ENCODE results near the gene CD28. TPM values are rescaled to one million over a fixed set of nuclear protein-coding genes. Genes with fewer than 3 reads are reported as not detected.

CD28 gene
- total and polyA plus RNA-seq, 2 donors (not counting 1 experiment from before 2014, with no cell fraction given): 0.03 TPM; not detected in 1

GRCh38 chr2:203719456-203720410 lies 13.3 kb downstream of the CD28 start:
- Histone ChIP-seq H3K27ac (ENCODE audit: insufficient read depth, low read length) (no peak overlapping the region), H3K4me1 (ENCODE audit: control insufficient read depth, extremely low read depth, insufficient read depth, low read length) (no peaks in the 10 kb centered on the region), H3K79me2 (ENCODE audit: control insufficient read depth, insufficient read depth, low read length) (no peaks in the 10 kb centered on the region), H3K27me3 (ENCODE audit: control insufficient read depth, insufficient read depth, low read length) (no peaks in the 10 kb centered on the region), H3K9me3 (ENCODE audit: control insufficient read depth, insufficient read depth, low read depth, low read length) (no peaks in the 10 kb centered on the region), H3K36me3 (ENCODE audit: control insufficient read depth, insufficient read depth, low read length) (no peaks in the 10 kb centered on the region), H3K4me2 (ENCODE audit: extremely low read depth, insufficient read depth, low read length) (no peak overlapping the region), H3K4me3 (replicated peaks in 1 of 4; ENCODE audit: control extremely low read depth in 1 of 4, insufficient read depth in 1 of 4, low read depth in 3 of 4, low read length in 4 of 4) (no peak overlapping the region), H2AFZ (ENCODE audit: low read length) (no peak overlapping the region), H4K20me1 (ENCODE audit: control insufficient read depth, extremely low read depth, insufficient read depth, low read length) (no peaks in the 10 kb centered on the region), H3K9ac (ENCODE audit: insufficient read depth, low read length) (no peak overlapping the region)
- no peak for TF ChIP-seq EZH2 (IDR thresholded peaks at IDR 0.05; ENCODE audit: low read length, missing control alignments)
- no peak for TF ChIP-seq CTCF (conservative IDR thresholded peaks at IDR 0.05 in 1 of 2, IDR thresholded peaks at IDR 0.05 in 1 of 2; ENCODE audit: low read depth in 1 of 2, low read length in 2 of 2)
- DNase-seq (ENCODE audit: low read depth in 2 of 2): no peak

- no peak overlapping the region for H3K9ac ChIP-seq (ENCODE audit: insufficient read depth, low read length)
- H4K20me1 ChIP-seq (ENCODE audit: control insufficient read depth, extremely low read depth, insufficient read depth, low read length): no peaks in the 10 kb centered on the region
- no peaks in the 10 kb centered on the region for H3K79me2 ChIP-seq (ENCODE audit: control insufficient read depth, insufficient read depth, low read length)
- DNase-seq (ENCODE audit: low read depth in 2 of 2): no peak
- no peaks in the 10 kb centered on the region for H3K9me3 ChIP-seq (ENCODE audit: control insufficient read depth, insufficient read depth, low read depth, low read length)
- H3K27ac ChIP-seq (ENCODE audit: insufficient read depth, low read length): no peak overlapping the region
- no peak overlapping the region for H2AFZ ChIP-seq (ENCODE audit: low read length)
- no peak for TF ChIP-seq CTCF (conservative IDR thresholded peaks at IDR 0.05 in 1 of 2, IDR thresholded peaks at IDR 0.05 in 1 of 2; ENCODE audit: low read depth in 1 of 2, low read length in 2 of 2)
- TF ChIP-seq EZH2 (IDR thresholded peaks at IDR 0.05; ENCODE audit: low read length, missing control alignments): no peak
- H3K36me3 ChIP-seq (ENCODE audit: control insufficient read depth, insufficient read depth, low read length): no peaks in the 10 kb centered on the region
- no peak overlapping the region for H3K4me2 ChIP-seq (ENCODE audit: extremely low read depth, insufficient read depth, low read length)
- H3K4me1 ChIP-seq (ENCODE audit: control insufficient read depth, extremely low read depth, insufficient read depth, low read length): no peaks in the 10 kb centered on the region
- no peak overlapping the region for H3K4me3 ChIP-seq (replicated peaks in 1 of 4; ENCODE audit: control extremely low read depth in 1 of 4, insufficient read depth in 1 of 4, low read depth in 3 of 4, low read length in 4 of 4)
- H3K27me3 ChIP-seq (ENCODE audit: control insufficient read depth, insufficient read depth, low read length): no peaks in the 10 kb centered on the region
These were observed 14.7 kb downstream of the CD28 start for GRCh38 chr2:203720915-203721672.

GRCh38 chr2:203721781-203722300 lies 15.4 kb downstream of the CD28 start:
- Histone ChIP-seq H3K9me3 (ENCODE audit: control insufficient read depth, insufficient read depth, low read depth, low read length) (no peaks in the 10 kb centered on the region), H3K27ac (ENCODE audit: insufficient read depth, low read length) (no peak overlapping the region), H3K9ac (ENCODE audit: insufficient read depth, low read length) (no peak overlapping the region), H4K20me1 (ENCODE audit: control insufficient read depth, extremely low read depth, insufficient read depth, low read length) (no peaks in the 10 kb centered on the region), H3K27me3 (ENCODE audit: control insufficient read depth, insufficient read depth, low read length) (no peaks in the 10 kb centered on the region), H3K79me2 (ENCODE audit: control insufficient read depth, insufficient read depth, low read length) (no peaks in the 10 kb centered on the region), H3K36me3 (ENCODE audit: control insufficient read depth, insufficient read depth, low read length) (no peaks in the 10 kb centered on the region), H3K4me1 (ENCODE audit: control insufficient read depth, extremely low read depth, insufficient read depth, low read length) (no peaks in the 10 kb centered on the region), H3K4me2 (ENCODE audit: extremely low read depth, insufficient read depth, low read length) (no peak overlapping the region), H3K4me3 (replicated peaks in 1 of 4; ENCODE audit: control extremely low read depth in 1 of 4, insufficient read depth in 1 of 4, low read depth in 3 of 4, low read length in 4 of 4) (no peak overlapping the region), H2AFZ (ENCODE audit: low read length) (no peak overlapping the region)
- no peak for DNase-seq (ENCODE audit: low read depth in 2 of 2)
- no peak for TF ChIP-seq EZH2 (IDR thresholded peaks at IDR 0.05; ENCODE audit: low read length, missing control alignments)
- no peak for TF ChIP-seq CTCF (conservative IDR thresholded peaks at IDR 0.05 in 1 of 2, IDR thresholded peaks at IDR 0.05 in 1 of 2; ENCODE audit: low read depth in 1 of 2, low read length in 2 of 2)
